ENCODE measurements around the gene CFL1. TPM values are rescaled to one million over a fixed set of nuclear protein-coding genes. Genes with fewer than 3 reads are reported as not detected.
"Not testable (repeated sequence)": the region's sequence is repeated elsewhere in the genome, so short reads cannot be mapped to it uniquely, and the experiment has no call there.

CFL1 gene
- total RNA-seq, 5 donors from 2014 or later (not counting 1 experiment from before 2014, with no cell fraction given): 584 to 761 (median 636) TPM

GRCh38 chr11:65842144-65842543 is 15.8 kb downstream of the CFL1 start:
- no peaks in the 10 kb centered on the region for H3K9me3 Mint-ChIP-seq
- ChIA-PET POLR2A (interaction anchor here in 1 of 2 donors (0.7 kb wide), 1 partner anchor 10 kb away, joined by 7 read pairs; no protein-coding TSS in a partner anchor), CTCF (no interaction called here)
- no peaks in the 10 kb centered on the region for H3K4me1 ChIP-seq (ENCODE audit: control insufficient read depth in 1 of 2, extremely low read depth in 1 of 2, insufficient read depth in 2 of 2, low read length in 2 of 2)
- H3K27me3 ChIP-seq (replicated peaks in 1 of 2; ENCODE audit: control insufficient read depth in 2 of 2, extremely low read depth in 1 of 2, insufficient read depth in 2 of 2, low read length in 1 of 2): no peaks in the 10 kb centered on the region
- ATAC-seq (replicated peaks in 1 of 4) (no peak), DNase-seq (no peak)
- WGBS (ENCODE audit: insufficient coverage): 93% methylated on average over 3 of the region's 4 CpGs
- no peak overlapping the region for H3K4me3 ChIP-seq (ENCODE audit: control insufficient read depth in 1 of 2, extremely low read depth in 1 of 2, low read length in 1 of 2)
- H3K27ac ChIP-seq (ENCODE audit: low read length): no peak overlapping the region
- no peaks in the 10 kb centered on the region for H3K36me3 ChIP-seq (ENCODE audit: control insufficient read depth in 2 of 2, extremely low read depth in 1 of 2, insufficient read depth in 1 of 2, low read length in 1 of 2)
- no peaks in the 10 kb centered on the region for H3K36me3 Mint-ChIP-seq
- H3K27ac Mint-ChIP-seq: no peak overlapping the region
- H3K9me3 ChIP-seq: no peaks in the 10 kb centered on the region
- H3K4me3 Mint-ChIP-seq: no peak overlapping the region
- no peaks in the 10 kb centered on the region for H3K4me1 Mint-ChIP-seq
- no peaks in the 10 kb centered on the region for H3K27me3 Mint-ChIP-seq

GRCh38 chr11:65834202-65834601 is 23.8 kb downstream of the CFL1 start:
- no peak overlapping the region for H3K27ac ChIP-seq (ENCODE audit: low read length)
- ChIA-PET POLR2A (no interaction called here), CTCF (interaction anchor here in 1 of 2 donors (1.2 to 2.4 kb wide), 2 partner anchors 26 to 51 kb away, joined by 5 to 7 read pairs; no protein-coding TSS in a partner anchor)
- ATAC-seq (replicated peaks in 1 of 4) (no peak), DNase-seq (peak in 1 of 35 experiments; percentile 23)
- peaks cover 0 to 2% of the 10 kb centered on the region in 2 experiments for H3K27me3 ChIP-seq (replicated peaks in 1 of 2; ENCODE audit: control insufficient read depth in 2 of 2, extremely low read depth in 1 of 2, insufficient read depth in 2 of 2, low read length in 1 of 2)
- WGBS (ENCODE audit: insufficient coverage): 57% methylated on average over 6 of the region's 6 CpGs
- peak overlapping the region; percentile 67 to 93 for H3K4me3 ChIP-seq (ENCODE audit: control insufficient read depth in 1 of 2, extremely low read depth in 1 of 2, low read length in 1 of 2)
- H3K9me3 Mint-ChIP-seq: no peaks in the 10 kb centered on the region
- H3K4me3 Mint-ChIP-seq: no peak overlapping the region
- H3K4me1 Mint-ChIP-seq: peaks cover 8 to 16% (median 9%) of the 10 kb centered on the region in 3 donors
- no peaks in the 10 kb centered on the region for H3K36me3 ChIP-seq (ENCODE audit: control insufficient read depth in 2 of 2, extremely low read depth in 1 of 2, insufficient read depth in 1 of 2, low read length in 1 of 2)
- H3K36me3 Mint-ChIP-seq: no peaks in the 10 kb centered on the region
- H3K4me1 ChIP-seq (ENCODE audit: control insufficient read depth in 1 of 2, extremely low read depth in 1 of 2, insufficient read depth in 2 of 2, low read length in 2 of 2): peaks cover 7 to 24% of the 10 kb centered on the region in 2 experiments
- no peaks in the 10 kb centered on the region for H3K9me3 ChIP-seq
- H3K27me3 Mint-ChIP-seq: no peaks in the 10 kb centered on the region
- H3K27ac Mint-ChIP-seq: no peak overlapping the region

GRCh38 chr11:65833297-65834030 is 24.5 kb downstream of the CFL1 start, which contains the start of gene SNX32:
Gene SNX32, plus strand, starts transcription at chr11:65833963. Its CDS starts 103 bp downstream, at chr11:65834066.
- peaks cover 8 to 16% (median 9%) of the 10 kb centered on the region in 3 donors for H3K4me1 Mint-ChIP-seq
- no peaks in the 10 kb centered on the region for H3K9me3 ChIP-seq
- no peaks in the 10 kb centered on the region for H3K36me3 ChIP-seq (ENCODE audit: control insufficient read depth in 2 of 2, extremely low read depth in 1 of 2, insufficient read depth in 1 of 2, low read length in 1 of 2)
- H3K27me3 ChIP-seq (replicated peaks in 1 of 2; ENCODE audit: control insufficient read depth in 2 of 2, extremely low read depth in 1 of 2, insufficient read depth in 2 of 2, low read length in 1 of 2): peaks cover 0 to 2% of the 10 kb centered on the region in 2 experiments
- DNase-seq (peak; percentile 84 to 95 (median 91)), ATAC-seq (replicated peaks in 1 of 4) (peak; percentile 99)
- peak within 1 kb of the TSS; percentile 74 for H3K27ac ChIP-seq (ENCODE audit: low read length)
- no peak within 1 kb of the TSS for H3K4me3 Mint-ChIP-seq
- H3K9me3 Mint-ChIP-seq: no peaks in the 10 kb centered on the region
- ChIA-PET CTCF (interaction anchor here in 1 of 2 donors (0.8 to 2.4 kb wide), 3 partner anchors 26 to 67 kb away, joined by 3 to 7 read pairs (median 5); no protein-coding TSS in a partner anchor), POLR2A (no interaction called here)
- 1% methylated on average over 44 of the region's 63 CpGs for WGBS (ENCODE audit: insufficient coverage)
- peaks cover 7 to 24% of the 10 kb centered on the region in 2 experiments for H3K4me1 ChIP-seq (ENCODE audit: control insufficient read depth in 1 of 2, extremely low read depth in 1 of 2, insufficient read depth in 2 of 2, low read length in 2 of 2)
- no peaks in the 10 kb centered on the region for H3K27me3 Mint-ChIP-seq
- H3K27ac Mint-ChIP-seq: peak within 1 kb of the TSS in 1 of 2 donors; percentile 23
- H3K36me3 Mint-ChIP-seq: no peaks in the 10 kb centered on the region
- H3K4me3 ChIP-seq (ENCODE audit: control insufficient read depth in 1 of 2, extremely low read depth in 1 of 2, low read length in 1 of 2): peak within 1 kb of the TSS; percentile 67 to 93

DNA sequence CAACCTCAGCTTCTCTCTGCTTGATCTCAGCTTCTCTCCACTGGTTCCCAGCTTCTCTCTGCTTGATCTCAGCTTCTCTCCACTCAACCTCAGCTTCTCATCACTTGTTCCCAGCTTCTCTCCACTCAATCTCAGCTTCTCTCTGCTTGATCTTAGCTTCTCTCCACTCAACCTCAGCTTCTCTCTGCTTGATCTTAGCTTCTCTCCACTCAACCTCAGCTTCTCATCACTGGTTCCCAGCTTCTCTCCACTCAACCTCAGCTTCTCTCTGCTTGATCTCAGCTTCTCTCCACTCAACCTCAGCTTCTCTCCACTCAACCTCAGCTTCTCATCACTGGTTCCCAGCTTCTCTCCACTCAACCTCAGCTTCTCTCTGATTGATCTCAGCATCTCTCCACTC is 25.7 kb downstream of the CFL1 start:
- POLR2A ChIA-PET: interaction anchor here (0.6 kb wide), 3 partner anchors 143 to 326 kb away, joined by 3 to 10 read pairs (median 3); no protein-coding TSS in a partner anchor
- not testable (repeated sequence) for H3K36me3 ChIP-seq (ENCODE audit: control insufficient read depth in 2 of 2, extremely low read depth in 1 of 2, insufficient read depth in 1 of 2, low read length in 1 of 2); H3K9me3 ChIP-seq; ATAC-seq (replicated peaks in 1 of 4); H3K27me3 Mint-ChIP-seq; H3K27ac ChIP-seq (ENCODE audit: low read length); DNase-seq; H3K27ac Mint-ChIP-seq; H3K36me3 Mint-ChIP-seq; H3K27me3 ChIP-seq (replicated peaks in 1 of 2; ENCODE audit: control insufficient read depth in 2 of 2, extremely low read depth in 1 of 2, insufficient read depth in 2 of 2, low read length in 1 of 2); H3K4me3 ChIP-seq (ENCODE audit: control insufficient read depth in 1 of 2, extremely low read depth in 1 of 2, low read length in 1 of 2); H3K9me3 Mint-ChIP-seq
- peak overlapping the region in 2 of 3 donors; percentile 7 to 32 for H3K4me3 Mint-ChIP-seq
- H3K4me1 ChIP-seq (ENCODE audit: control insufficient read depth in 1 of 2, extremely low read depth in 1 of 2, insufficient read depth in 2 of 2, low read length in 2 of 2): peaks cover 7 to 24% of the 10 kb centered on the region in 2 experiments
- CTCF ChIA-PET: interaction anchor here (0.5 to 2.4 kb wide), 4 partner anchors 26 to 140 kb away, joined by 4 to 7 read pairs (median 4); no protein-coding TSS in a partner anchor
- H3K4me1 Mint-ChIP-seq: peaks cover 8 to 16% (median 9%) of the 10 kb centered on the region in 3 donors

GRCh38 chr11:65829459-65829858 is 28.5 kb downstream of the CFL1 start:
- Mint-ChIP-seq H3K27ac (no peak overlapping the region), H3K4me1 (peaks cover 8 to 16% (median 9%) of the 10 kb centered on the region in 3 donors), H3K9me3 (no peaks in the 10 kb centered on the region), H3K27me3 (no peaks in the 10 kb centered on the region), H3K36me3 (no peaks in the 10 kb centered on the region), H3K4me3 (no peak overlapping the region)
- Histone ChIP-seq H3K27ac (ENCODE audit: low read length) (no peak overlapping the region), H3K36me3 (ENCODE audit: control insufficient read depth in 2 of 2, extremely low read depth in 1 of 2, insufficient read depth in 1 of 2, low read length in 1 of 2) (no peaks in the 10 kb centered on the region), H3K9me3 (no peaks in the 10 kb centered on the region), H3K4me1 (ENCODE audit: control insufficient read depth in 1 of 2, extremely low read depth in 1 of 2, insufficient read depth in 2 of 2, low read length in 2 of 2) (peaks cover 5 to 20% of the 10 kb centered on the region in 2 experiments), H3K4me3 (ENCODE audit: control insufficient read depth in 1 of 2, extremely low read depth in 1 of 2, low read length in 1 of 2) (no peak overlapping the region), H3K27me3 (replicated peaks in 1 of 2; ENCODE audit: control insufficient read depth in 2 of 2, extremely low read depth in 1 of 2, insufficient read depth in 2 of 2, low read length in 1 of 2) (no peaks in the 10 kb centered on the region)
- POLR2A ChIA-PET: interaction anchor here (0.7 kb wide), 2 partner anchors 17 to 568 kb away, joined by 3 to 9 read pairs; no protein-coding TSS in a partner anchor
- 79% methylated on average over 2 of the region's 4 CpGs for WGBS (ENCODE audit: insufficient coverage)
- ATAC-seq (replicated peaks in 1 of 4) (no peak), DNase-seq (no peak)
- CTCF ChIA-PET: interaction anchor here in 1 of 2 donors (0.5 to 0.6 kb wide), 2 partner anchors 19 to 55 kb away, joined by 3 to 4 read pairs; no protein-coding TSS in a partner anchor

DNA sequence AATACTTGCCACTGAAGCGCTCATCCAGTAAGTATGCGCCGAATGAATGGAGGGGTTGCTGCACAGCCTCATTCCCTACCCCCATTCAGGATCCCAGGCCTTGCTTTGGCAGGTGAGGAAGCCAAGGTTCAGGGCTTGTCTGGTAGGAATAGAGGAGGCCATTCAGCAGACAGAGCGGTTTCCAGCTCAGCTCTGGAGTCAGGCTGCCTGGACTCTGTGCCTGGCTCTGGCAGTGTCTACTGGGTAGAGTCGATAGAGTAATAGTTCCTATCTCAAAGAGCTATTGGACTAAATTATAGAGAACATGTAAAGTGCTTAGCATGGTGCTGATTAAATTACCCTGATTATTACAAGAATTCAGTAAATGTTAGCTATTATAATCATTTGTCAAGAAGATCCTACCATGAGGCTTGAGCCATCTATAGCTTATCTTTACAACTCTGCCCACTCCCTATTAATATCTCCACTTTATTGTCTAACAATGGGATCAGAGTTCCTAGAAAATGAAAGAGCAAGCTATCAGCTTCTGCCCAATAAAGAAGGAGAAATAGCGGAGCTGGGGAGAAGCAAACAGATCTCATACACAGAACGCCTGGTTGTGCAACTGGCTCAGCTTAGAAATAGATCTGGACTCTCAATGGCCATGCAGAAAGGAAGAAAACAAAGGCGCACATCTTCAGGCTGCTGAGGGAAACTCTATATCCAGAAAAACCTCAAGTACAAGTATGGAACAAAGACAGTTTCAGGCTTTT is 30.8 kb downstream of the CFL1 start:
- no peak for ATAC-seq (replicated peaks in 1 of 4)
- Mint-ChIP-seq H3K27ac (no peak overlapping the region), H3K9me3 (no peaks in the 10 kb centered on the region), H3K4me1 (peaks cover 2 to 8% (median 3%) of the 10 kb centered on the region in 3 donors), H3K36me3 (no peaks in the 10 kb centered on the region), H3K27me3 (no peaks in the 10 kb centered on the region), H3K4me3 (no peak overlapping the region)
- DNase-seq: no peak
- ChIA-PET CTCF (interaction anchor here (0.6 to 1.1 kb wide), 4 partner anchors 10 to 61 kb away, joined by 3 read pairs; partner anchors contain the start of gene FIBP (in 1 of the 2)), POLR2A (interaction anchor here (0.5 to 0.7 kb wide), 2 partner anchors 44 to 454 kb away, joined by 3 read pairs; no protein-coding TSS in a partner anchor)
- H3K27ac ChIP-seq (ENCODE audit: low read length): no peak overlapping the region
- no peak overlapping the region for H3K4me3 ChIP-seq (ENCODE audit: control insufficient read depth in 1 of 2, extremely low read depth in 1 of 2, low read length in 1 of 2)
- no peaks in the 10 kb centered on the region for H3K36me3 ChIP-seq (ENCODE audit: control insufficient read depth in 2 of 2, extremely low read depth in 1 of 2, insufficient read depth in 1 of 2, low read length in 1 of 2)
- H3K9me3 ChIP-seq: no peaks in the 10 kb centered on the region
- no peaks in the 10 kb centered on the region for H3K4me1 ChIP-seq (ENCODE audit: control insufficient read depth in 1 of 2, extremely low read depth in 1 of 2, insufficient read depth in 2 of 2, low read length in 2 of 2)
- H3K27me3 ChIP-seq (replicated peaks in 1 of 2; ENCODE audit: control insufficient read depth in 2 of 2, extremely low read depth in 1 of 2, insufficient read depth in 2 of 2, low read length in 1 of 2): peaks cover 0 to 5% of the 10 kb centered on the region in 2 experiments
- 92% methylated on average over 2 of the region's 8 CpGs for WGBS (ENCODE audit: insufficient coverage)
